ENCODE results near the gene SLC35A2.
"Not testable (repeated sequence)": the region's sequence is repeated elsewhere in the genome, so short reads cannot be mapped to it uniquely, and the experiment has no call there.

SLC35A2 gene

DNA sequence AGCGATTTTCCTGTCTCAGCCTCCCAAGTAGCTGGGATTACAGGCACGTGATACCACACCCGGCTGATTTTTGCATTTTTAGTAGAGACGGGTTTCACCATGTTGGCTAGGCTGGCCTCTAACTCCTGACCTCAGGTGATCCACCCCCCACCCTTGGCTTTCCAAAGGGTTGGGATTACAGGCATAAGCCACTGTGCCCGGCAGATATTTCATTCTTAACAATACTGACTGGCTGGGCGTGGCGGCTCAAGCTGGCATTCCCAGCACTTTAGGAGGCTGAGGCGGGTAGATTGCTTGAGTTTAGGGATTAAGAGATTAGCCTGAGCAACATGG is 12.4 kb downstream of the SLC35A2 start:
- DNase-seq: no peak

DNA sequence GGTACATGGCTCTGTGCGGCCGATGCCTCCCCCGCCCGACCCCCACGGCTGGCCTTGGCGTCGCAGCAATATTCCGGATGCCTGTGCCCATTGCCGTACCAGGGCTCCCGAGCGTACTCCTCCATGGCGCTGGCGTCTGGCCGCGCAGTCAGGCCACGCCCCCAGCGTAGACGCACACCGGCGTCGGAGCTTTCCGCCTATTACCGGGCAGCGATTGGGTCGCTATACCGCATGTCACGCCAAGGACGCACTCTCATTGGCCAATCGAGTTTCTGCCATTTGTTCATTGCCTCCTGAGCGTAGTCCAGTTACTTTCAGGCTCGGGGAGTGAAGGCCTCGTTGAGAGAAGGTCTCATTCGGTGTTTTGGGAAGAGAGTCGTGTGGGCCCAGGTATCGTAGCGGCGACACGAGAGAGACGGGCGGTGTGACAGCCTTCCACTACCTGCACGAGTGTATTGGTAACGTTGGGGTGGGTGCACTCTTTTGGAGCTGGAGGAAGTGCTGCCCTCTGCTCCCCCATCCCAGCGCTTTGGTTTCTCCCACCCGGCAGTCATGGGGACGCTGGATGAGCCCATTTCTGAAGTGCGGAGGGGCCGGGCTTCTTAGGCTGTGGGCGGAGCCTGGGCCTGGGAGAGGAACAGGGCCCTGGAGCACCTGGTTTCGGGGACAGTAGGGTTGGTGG is 13.7 kb downstream of the SLC35A2 start, which contains the start of the genes PQBP1 and TIMM17B:
Gene PQBP1 (plus strand): TSS at position 306 of the 682 bp plus-strand sequence. CDS start 580 bp downstream, outside the sequence.
Gene TIMM17B (minus strand): TSS at position 144 of the 682 bp plus-strand sequence. CDS start 19 bp downstream, at position 125.
- DNase-seq: peak; percentile 72

DNA sequence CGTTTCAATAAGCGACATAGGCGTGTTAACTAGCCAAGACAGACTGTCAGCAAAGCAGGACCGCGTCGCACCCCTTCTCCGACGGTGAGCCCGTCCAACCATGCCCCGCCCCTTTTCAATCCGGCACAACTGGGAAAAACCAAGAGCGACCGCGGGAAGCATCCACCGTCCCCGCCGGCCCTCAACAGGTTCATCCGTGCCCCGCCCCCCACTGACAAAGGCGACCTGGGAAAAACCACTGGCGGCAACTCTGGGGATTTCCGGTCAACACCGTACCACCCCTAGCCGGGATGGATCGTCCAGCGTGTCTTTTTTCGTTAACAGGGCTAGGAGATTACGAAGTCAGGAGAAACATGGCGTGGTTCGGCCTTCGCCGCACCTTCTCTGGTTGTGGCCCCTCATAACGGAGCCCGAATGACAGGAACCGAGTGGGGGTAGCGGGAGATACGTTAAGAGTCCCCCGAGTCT is 14.3 kb downstream of the SLC35A2 start:
- DNase-seq: peak; percentile 43

DNA sequence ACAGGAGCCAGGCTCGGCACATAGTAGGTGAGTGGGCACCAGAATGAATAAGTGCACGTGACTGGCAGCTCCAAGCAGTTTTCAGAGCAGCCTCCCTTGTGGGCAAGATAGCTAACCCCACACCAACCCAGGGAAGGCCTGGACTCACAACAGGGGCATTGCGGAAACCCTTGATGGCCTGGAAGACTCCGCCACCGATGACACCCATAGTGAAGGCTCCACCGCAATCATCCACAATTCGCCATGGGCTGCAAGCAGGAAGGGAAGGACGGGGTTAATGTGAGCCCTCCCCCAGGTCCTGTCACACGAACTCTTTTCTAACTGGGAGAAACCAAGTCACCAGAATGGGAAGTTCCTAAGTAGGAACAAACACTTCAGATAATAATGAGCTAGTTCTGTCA is 14.8 kb downstream of the SLC35A2 start:
- DNase-seq: peak; percentile 1

DNA sequence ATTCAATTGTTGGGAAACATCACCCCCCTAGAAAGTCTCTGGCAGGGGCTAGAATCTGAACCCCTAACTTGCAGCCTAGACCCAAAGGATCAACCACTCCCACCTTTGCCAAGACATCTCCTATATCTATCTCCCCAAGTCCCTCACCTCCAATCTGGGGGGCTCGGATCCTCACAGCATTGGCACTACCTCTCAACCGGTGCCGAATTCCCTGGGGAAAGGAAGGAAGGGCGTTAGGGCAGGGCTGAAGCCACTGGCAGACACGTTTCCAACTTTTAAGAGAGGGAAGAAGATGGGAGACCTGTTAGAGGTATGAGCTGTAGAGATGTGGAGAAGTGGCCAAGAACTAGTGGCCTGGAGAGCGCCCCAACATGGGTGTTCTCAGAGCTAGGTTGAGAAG is 16.6 kb downstream of the SLC35A2 start:
- DNase-seq: no peak

DNA sequence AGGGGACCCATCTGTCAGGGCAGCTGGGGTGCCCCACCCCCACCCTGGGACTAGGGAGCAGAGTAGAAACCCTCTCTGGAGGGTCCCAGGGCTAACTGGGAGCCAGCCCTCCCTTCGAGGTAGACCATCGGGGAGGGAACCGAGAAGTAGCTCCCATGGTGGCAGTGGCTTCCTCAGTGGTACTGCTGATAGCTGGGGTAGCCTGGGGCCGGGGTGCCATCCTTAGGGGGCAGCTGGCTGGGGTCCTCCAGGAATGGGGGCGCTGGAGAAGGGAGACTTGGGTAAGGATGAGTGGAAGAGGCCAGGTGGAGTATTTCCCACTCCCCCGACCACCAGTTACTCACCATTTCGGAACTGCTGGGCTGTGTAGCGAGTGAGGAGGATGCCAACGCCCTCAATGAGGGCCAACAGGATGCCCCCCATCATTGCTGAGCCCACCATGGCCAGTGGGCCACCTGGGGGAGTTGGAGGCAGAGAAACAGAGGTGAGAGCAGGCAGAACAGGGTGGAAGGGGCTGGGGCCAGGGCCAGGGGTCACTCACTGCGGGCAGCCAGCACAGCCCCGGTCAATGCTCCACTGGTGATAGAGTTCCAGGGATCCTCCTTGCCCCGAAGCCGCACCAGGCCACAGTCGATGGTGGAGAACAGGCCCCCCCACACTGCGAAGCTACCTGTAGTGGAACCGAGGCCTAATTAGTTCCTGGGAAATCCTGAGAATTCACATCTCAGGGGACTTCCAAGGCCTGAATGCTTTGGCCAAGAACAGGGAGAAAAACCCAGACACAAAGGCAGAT is 17.7 kb downstream of the SLC35A2 start:
- no peak for DNase-seq

DNA sequence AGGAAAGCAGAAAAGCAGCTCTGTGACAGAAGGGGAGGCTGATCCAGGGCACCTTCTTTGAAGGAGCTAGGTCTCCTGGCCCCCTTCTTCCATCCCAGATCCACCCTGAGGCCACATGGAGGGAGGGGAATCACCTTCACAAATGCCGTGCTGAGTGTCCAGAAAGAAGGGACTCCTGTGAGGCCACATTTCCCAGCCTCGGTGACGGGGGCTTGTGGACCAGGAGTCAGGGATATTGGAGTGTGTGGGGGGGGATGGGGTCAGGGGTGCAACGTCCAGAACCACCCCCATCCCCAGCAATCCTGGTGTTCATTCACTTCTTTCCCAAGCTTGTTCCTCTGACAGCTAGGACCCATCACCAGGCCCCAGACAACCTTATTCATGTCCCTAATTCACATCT is 18.6 kb downstream of the SLC35A2 start:
- no peak for DNase-seq

DNA sequence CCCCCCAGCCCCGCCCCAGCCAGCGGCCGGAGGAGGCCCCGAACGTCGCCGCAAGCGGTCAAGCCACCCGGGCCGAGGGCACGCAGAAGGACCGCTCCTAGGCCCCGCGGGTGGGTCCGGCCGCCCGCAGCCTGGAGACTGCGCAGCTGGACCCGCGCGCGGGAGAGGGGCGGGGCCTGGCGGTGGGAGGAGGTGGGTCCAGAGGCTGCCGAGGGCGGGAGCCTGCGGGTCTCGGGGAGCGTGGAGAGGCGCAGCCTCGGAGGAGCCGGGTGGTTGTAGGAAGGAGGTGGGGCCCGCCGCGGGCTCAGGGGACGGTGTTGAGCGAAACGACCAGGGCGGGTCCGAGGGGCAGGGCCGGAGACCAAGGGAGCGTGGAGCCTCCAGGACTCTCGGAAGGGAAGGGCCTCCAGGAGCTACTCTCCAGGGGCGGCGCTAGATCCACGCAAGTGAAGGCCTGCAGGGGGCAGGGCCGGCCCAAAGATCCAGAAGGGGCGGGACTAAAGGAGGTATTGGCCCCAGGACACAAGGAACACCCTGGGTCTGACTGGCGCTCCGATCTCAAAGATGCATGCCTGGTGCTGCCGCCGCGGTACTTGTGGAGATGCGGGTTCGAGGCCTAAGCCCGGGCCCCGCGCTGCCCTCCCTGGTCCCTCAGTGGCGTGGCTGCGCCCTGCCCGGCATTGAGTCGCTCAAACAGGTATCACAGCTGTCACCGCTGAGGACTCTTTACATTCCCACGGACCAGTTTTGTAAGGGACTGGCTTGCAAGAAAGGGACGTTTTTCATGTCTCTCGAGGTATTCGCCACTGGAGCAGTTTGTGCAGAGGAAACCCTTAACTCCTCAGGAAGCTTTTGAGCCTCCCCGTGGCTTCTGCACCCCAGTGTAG is 19.8 kb downstream of the SLC35A2 start:
- peak; percentile 51 for DNase-seq

DNA sequence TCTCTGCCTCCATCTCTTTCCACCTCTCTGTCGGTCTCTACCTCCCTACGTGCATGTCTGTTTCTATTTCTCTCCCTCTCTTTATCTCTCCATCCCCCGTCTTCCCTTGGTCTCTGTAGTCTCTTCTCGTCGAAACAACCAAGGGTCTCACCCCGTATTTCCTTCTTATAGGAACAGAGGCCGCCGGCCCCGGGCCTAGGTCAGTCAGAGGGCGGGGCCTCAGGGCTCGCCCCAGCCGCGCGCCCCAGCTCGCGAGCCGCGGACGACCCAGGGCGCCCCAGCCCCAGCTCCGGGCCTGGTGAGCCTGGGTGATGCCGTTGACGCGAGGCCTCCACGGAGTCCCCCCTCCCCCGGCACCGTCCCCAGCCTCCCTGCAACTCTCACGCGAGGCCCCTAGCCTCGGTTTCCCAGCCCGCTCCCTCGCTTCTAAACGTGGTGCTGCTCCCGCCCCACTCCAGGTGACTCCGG is 20.5 kb downstream of the SLC35A2 start:
- DNase-seq: no peak

DNA sequence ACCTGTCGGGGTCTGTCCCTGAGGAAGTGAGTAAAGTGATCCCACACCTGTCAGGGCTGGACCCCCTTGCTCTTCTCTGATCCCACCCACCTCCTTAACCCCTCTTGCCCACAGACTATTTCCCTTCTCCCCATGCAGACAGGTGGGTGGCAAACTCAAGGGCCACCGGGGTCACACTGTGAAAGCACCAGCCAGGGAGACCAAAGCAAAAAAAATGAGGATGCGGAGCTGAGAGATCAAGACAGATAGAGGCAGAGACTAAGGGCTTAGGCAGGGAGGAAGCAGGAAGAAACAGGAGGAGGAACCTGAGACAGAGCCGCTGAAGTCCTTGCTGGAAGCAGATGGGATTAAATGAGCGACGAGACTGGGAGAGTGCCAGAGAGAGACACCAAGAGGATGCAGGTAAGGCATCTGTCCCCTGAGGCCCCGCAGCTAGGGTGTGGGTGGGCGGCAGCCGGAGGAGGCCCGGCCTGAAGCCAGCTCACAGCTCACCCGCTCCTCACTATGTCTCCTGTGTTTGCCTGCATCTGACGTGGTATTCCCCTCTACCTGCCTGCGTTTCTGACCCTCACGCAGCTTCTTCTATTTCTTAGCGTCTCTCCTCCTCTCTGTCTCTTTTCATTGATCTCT is 21.0 kb downstream of the SLC35A2 start:
- no peak for DNase-seq

DNA sequence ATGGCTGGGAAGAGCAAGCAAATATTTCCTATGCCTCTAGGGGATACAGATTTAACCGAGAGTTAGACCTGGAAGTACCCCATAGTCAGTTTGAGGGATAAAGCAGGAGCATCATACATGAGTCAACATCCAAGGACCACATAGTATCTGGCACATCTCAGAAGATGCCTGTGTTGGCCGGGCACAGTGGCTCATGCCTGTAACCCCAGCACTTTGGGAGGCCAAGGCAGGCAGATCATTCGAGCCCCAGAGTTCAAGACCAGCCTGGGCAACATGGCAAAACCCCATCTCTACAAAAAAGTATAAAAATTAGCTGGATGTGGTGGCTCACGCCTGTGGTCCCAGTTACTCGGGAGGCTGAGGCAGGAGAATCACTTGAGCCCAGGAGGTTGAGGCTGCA is 24.9 kb downstream of the SLC35A2 start:
- not testable (repeated sequence) for DNase-seq

DNA sequence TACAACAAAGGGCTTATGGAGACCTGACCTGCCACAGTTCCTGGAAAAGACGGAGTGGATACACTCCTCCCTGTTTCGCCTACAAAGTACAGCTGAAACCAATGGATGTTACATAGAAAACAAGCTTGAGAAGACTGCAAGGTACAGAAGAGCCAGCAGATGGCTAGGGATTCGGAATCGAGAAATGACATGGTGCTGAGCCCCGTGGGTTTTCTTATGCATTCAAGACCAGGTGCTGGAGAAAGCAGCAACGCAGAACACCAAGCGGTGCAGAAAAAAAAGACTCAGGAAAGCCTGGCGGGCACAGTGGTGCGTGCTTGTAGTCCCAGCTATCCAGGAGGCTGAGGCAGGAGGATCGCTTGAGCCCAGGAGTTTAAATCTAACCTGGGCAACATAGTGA is 27.7 kb downstream of the SLC35A2 start:
- DNase-seq: no peak

DNA sequence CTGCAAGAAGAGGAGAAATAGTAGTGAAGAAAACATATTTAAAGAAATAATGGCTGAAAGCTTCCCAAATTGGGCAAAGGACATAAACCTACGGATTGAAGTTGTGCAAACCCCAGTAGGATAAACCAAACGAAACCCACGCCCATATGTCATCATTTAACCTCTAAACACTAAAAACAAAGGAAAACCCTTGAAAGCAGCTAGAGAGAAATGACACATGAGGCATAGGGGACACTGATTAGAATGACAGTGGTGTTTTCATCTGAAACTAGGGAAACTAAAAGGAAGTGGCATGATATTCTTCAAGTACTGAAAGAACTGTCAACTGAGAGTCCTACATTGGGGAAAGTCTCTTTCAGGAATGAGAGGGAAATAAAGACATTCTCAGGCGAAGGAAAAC is 34.5 kb downstream of the SLC35A2 start:
- DNase-seq: not testable (repeated sequence)

DNA sequence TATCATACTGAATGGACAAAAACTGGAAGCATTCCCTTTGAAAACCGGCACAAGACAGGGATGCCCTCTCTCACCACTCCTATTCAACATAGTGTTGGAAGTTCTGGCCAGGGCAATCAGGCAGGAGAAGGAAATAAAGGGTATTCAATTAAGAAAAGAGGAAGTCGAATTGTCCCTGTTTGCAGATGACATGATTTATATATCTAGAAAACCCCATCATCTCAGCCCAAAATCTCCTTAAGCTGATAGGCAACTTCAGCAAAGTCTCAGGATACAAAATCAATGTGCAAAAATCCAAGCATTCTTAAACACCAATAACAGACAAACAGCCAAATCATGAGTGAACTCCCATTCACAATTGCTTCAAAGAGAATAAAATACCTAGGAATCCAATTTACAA is 39.4 kb downstream of the SLC35A2 start:
- DNase-seq: not testable (repeated sequence)

DNA sequence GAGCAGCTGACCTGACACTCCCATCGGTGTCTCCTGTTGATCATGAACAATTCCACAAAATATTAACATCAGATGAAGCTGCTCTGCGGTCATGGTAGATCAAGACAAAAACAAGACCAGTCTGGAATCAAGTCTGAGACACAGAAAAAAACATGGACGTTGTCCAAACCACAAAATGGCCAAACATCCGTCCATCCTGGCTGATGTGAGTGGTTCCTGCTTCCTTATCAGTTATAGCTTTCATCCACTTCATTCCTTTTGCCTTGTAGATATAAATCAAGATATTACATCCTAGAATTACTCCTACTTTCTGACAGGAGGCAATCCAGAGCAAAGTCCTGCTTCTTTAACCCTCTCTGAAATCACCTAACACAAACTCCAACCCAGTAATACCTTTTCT is 47.2 kb downstream of the SLC35A2 start:
- DNase-seq: no peak

DNA sequence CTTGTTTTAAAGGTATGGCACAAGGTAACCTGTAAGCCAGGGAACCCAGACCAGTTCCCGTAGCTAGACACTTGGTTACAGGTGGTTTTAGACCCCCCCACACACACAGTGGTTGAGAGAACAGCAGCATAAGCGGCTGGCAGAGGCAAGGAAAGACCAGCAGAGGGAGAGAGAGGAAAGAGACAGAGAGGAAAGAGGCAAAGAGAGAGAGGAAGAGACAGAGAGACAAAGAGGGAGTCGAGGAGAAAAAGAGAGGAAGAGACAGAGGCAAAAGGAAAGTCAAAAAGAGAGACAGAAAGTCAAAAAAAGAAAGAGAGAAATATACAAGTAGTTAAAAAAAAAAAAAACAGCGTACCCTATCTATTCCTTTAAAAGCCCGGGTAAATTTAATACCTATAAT is 56.5 kb downstream of the SLC35A2 start:
- DNase-seq: no peak

DNA sequence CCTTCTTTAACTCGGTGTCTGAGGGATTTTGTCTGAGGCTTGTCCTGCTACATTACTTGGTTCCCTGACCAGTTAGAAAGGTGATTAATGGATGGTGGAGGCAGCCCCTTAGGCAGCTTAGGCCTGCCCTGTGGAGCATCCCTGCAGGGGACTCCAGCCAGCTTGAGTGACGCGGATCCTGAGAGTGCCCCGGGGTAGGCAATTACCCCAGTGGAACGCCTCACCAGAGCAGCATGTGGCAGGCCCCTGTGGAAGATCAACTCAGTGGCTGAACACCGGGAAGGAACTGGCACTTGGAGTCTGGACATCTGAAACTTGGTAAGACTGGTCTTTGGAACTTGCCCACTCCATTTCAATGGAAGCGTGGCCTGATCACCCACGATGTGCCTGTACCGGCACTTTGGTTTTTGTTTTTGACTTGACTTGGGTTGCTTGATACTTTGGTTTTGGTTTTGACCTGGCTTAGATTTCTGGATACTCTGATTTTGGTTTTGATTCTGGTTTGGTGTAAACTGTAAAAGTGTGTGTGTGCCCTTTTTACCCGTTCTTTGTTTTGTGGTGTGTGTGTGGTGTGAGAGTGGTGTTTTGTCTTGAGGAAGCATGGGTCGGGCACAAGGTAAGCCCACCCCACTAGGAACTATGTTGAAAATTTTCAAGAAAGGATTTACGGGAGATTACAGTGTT is 57.2 kb downstream of the SLC35A2 start:
- not testable (repeated sequence) for DNase-seq

DNA sequence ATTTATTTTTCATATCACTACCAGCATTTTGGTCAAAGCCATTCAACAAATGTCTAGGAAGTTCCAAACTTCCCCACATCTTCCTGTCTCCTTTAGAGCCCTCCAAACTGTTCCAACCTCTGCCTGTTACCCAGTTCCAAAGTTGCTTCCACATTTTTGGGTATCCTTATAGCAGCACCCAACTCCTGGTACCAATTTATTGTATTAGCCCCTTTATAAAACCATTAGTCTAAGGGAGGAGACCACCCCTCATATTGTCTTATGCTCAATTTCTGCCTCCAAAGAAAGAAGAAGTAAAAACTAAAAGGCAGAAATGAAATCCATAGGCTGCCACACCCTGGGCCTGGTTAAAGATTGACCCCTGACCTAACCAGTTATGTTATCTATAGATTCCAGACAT is 58.0 kb downstream of the SLC35A2 start:
- DNase-seq: not testable (repeated sequence)
